ENCODE data around the gene RHBDD2.
"Not testable (repeated sequence)": the region's sequence is repeated elsewhere in the genome, so short reads cannot be mapped to it uniquely, and the experiment has no call there.

RHBDD2 gene

GRCh38 chr7:75866489-75867389 lies 12.1 kb upstream of the RHBDD2 start:
- DNase-seq (ENCODE audit: low read depth), result peak; percentile 14

GRCh38 chr7:75867390-75867717 lies 11.5 kb upstream of the RHBDD2 start:
- DNase-seq (ENCODE audit: low read depth), result no peak

GRCh38 chr7:75868153-75868552 lies 10.7 kb upstream of the RHBDD2 start:
- DNase-seq (ENCODE audit: low read depth), result no peak

GRCh38 chr7:75869776-75870379 lies 9.0 kb upstream of the RHBDD2 start:
- DNase-seq (ENCODE audit: low read depth), result no peak

- no peak for DNase-seq (ENCODE audit: low read depth)
Observed at GRCh38 chr7:75870557-75871161, 8.2 kb upstream of the RHBDD2 start.

- no peak for DNase-seq (ENCODE audit: low read depth)
Observed at GRCh38 chr7:75872073-75872782, 6.6 kb upstream of the RHBDD2 start.

GRCh38 chr7:75874180-75874579 lies 4.7 kb upstream of the RHBDD2 start:
- not testable (repeated sequence) for DNase-seq (ENCODE audit: low read depth)

- DNase-seq (ENCODE audit: low read depth), result no peak
Observed at GRCh38 chr7:75875113-75876080, 3.4 kb upstream of the RHBDD2 start.

- no peak for DNase-seq (ENCODE audit: low read depth)
Observed at GRCh38 chr7:75876126-75876881, 2.5 kb upstream of the RHBDD2 start.

- DNase-seq (ENCODE audit: low read depth), result no peak
Observed at GRCh38 chr7:75878312-75878768, 494 bp upstream of the RHBDD2 start.

- DNase-seq (ENCODE audit: low read depth), result no peak
Observed at GRCh38 chr7:75879771-75880184, 944 bp downstream of the RHBDD2 start.

- no peak for DNase-seq (ENCODE audit: low read depth)
Observed at GRCh38 chr7:75880242-75880641, 1.4 kb downstream of the RHBDD2 start.

- no peak for DNase-seq (ENCODE audit: low read depth)
Observed at GRCh38 chr7:75881436-75882095, 2.7 kb downstream of the RHBDD2 start.

GRCh38 chr7:75883265-75883824 lies 4.5 kb downstream of the RHBDD2 start:
- not testable (repeated sequence) for DNase-seq (ENCODE audit: low read depth)

GRCh38 chr7:75884476-75884875 lies 5.6 kb downstream of the RHBDD2 start:
- no peak for DNase-seq (ENCODE audit: low read depth)

GRCh38 chr7:75885036-75885435 lies 6.2 kb downstream of the RHBDD2 start:
- DNase-seq (ENCODE audit: low read depth), result no peak

- DNase-seq (ENCODE audit: low read depth), result no peak
Observed at GRCh38 chr7:75887669-75888369, 9.0 kb downstream of the RHBDD2 start.

- DNase-seq (ENCODE audit: low read depth), result no peak
Observed at GRCh38 chr7:75888464-75889222, 9.8 kb downstream of the RHBDD2 start.
